ENCODE results near the gene ADGRF5.
"Not testable (repeated sequence)": the region's sequence is repeated elsewhere in the genome, so short reads cannot be mapped to it uniquely, and the experiment has no call there.

ADGRF5 gene

GRCh38 chr6:46850792-46851191 is 70.9 kb downstream of the ADGRF5 start:
- H3K27ac ChIP-seq: no peak overlapping the region
- DNase-seq (ENCODE audit: low spot score): no peak
- POLR2A ChIA-PET (ENCODE audit: low non-redundant PET): no interaction called here
- no peak for TF ChIP-seq CTCF (conservative IDR thresholded peaks at IDR 0.05; ENCODE audit: low read depth)
- CTCF ChIA-PET: no interaction called here

- ChIA-PET POLR2A (ENCODE audit: low non-redundant PET) (no interaction called here), CTCF (interaction anchor here (0.6 to 1.7 kb wide), 26 partner anchors 13 to 809 kb away, joined by 3 to 10 read pairs (median 4); partner anchors contain the start of gene TNFRSF21)
- TF ChIP-seq CTCF (conservative IDR thresholded peaks at IDR 0.05; ENCODE audit: low read depth): no peak
- DNase-seq (ENCODE audit: low spot score): no peak
- H3K27ac ChIP-seq: peak overlapping the region; percentile 18; the same call in 1 of the 2 replicates
Measured at GRCh38 chr6:46849361-46849690, 72.4 kb downstream of the ADGRF5 start.

GRCh38 chr6:46848684-46849360 is 72.9 kb downstream of the ADGRF5 start:
- peak; percentile 94 for TF ChIP-seq CTCF (conservative IDR thresholded peaks at IDR 0.05; ENCODE audit: low read depth)
- DNase-seq (ENCODE audit: low spot score): peak; percentile 67
- CTCF ChIA-PET: interaction anchor here (0.6 to 1.7 kb wide), 37 partner anchors 8 to 809 kb away, joined by 3 to 10 read pairs (median 4); partner anchors contain the start of gene TNFRSF21
- POLR2A ChIA-PET (ENCODE audit: low non-redundant PET): no interaction called here
- H3K27ac ChIP-seq: peak overlapping the region; percentile 18; the same call in 1 of the 2 replicates

GRCh38 chr6:46845126-46845525 is 76.6 kb downstream of the ADGRF5 start:
- DNase-seq (ENCODE audit: low spot score): no peak
- no peak overlapping the region for H3K27ac ChIP-seq
- no peak for TF ChIP-seq CTCF (conservative IDR thresholded peaks at IDR 0.05; ENCODE audit: low read depth)
- POLR2A ChIA-PET (ENCODE audit: low non-redundant PET): no interaction called here
- CTCF ChIA-PET: no interaction called here

DNA sequence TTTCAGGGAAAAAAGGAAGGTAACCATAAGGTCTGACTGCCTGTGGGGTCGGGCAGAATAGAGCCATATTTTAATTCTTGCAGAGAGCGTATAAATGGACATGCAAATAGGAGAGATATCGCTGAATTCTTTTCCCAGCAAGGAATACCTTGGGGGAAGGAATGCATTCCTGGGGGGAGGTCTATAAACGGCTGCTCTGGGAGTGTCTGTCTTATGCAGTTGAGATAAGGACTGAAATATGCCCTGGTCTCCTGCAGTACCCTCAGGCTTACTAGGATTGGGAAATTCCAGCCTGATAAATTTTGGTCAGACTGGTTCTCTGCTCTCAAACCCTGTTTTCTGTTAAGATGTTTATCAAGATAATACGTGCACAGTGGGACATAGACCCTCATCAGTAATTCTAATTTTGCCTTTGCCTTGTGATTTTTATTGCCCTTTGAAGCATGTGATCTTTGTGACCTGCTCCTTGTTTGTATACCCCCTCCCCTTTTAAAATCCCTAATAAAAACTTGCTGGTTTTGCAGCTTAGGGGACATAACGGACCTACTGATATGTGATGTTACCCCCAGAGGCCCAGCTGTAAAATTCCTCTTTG is 79.4 kb downstream of the ADGRF5 start:
- POLR2A ChIA-PET (ENCODE audit: low non-redundant PET): not testable (repeated sequence)

GRCh38 chr6:46838033-46838432 is 83.7 kb downstream of the ADGRF5 start:
- DNase-seq (ENCODE audit: low spot score): no peak
- TF ChIP-seq CTCF (conservative IDR thresholded peaks at IDR 0.05; ENCODE audit: low read depth): no peak
- ChIA-PET CTCF (no interaction called here), POLR2A (ENCODE audit: low non-redundant PET) (no interaction called here)
- H3K27ac ChIP-seq: no peak overlapping the region

More for the DNA sequence above, 79.4 kb downstream of the ADGRF5 start:
- CTCF ChIA-PET; DNase-seq (ENCODE audit: low spot score); H3K27ac ChIP-seq: not testable (repeated sequence)

DNA sequence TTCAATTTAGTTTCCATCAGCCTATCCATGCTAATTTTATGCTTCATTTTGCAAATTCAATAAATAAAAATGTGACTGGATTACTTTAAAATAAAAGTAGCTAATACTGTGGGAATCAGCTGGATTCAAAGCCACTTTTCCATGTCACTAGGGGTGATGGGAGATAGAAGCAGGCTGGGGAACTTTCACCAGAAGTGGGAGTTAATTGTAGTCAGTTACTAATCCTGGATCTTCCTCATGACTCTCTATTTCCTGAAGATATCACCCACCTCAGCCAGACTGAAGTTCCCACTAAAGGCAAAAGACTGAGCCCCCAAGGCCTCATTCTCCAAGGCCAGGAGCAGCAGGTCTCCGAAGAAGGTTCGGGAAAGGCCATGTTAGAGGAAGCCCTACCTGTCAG is 86.7 kb downstream of the ADGRF5 start:
- H3K27ac ChIP-seq; DNase-seq (ENCODE audit: low spot score); POLR2A ChIA-PET (ENCODE audit: low non-redundant PET); CTCF ChIA-PET: not testable (repeated sequence)

- POLR2A ChIA-PET (ENCODE audit: low non-redundant PET): interaction anchor here (0.7 kb wide), 1 partner anchor 555 kb away, joined by 4 read pairs; no protein-coding TSS in a partner anchor
- not testable (repeated sequence) for H3K27ac ChIP-seq; DNase-seq (ENCODE audit: low spot score)
- CTCF ChIA-PET: interaction anchor here (0.5 to 0.6 kb wide), 2 partner anchors 210 to 354 kb away, joined by 3 to 5 read pairs; no protein-coding TSS in a partner anchor
Measured at GRCh38 chr6:46834257-46834916, 87.4 kb downstream of the ADGRF5 start.

Data from RWPE1 (cell line).